ENCODE measurements around the gene IL17C.
A peak's percentile ranks its signal among the peaks of the same experiment; 100 is the strongest.

IL17C gene

DNA sequence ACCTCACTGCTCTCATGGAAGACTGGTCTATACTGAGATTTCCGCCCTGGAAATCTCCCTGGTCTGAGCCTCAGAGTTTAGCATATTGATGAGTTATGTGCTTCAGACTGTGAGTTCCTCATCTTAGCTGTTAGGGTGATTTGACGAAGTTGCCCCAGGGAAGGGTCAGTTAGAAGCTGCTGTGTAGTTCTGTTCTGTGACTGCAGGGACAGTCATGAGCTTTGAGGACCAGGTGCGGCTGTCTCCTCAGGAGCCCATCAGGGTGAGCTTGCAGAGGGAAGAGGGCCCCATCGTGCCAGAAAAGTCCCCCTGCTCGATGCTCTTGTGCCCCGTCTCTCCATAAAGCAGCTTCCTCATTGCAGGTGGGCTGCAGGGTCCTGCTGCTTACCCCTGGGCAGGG lies 28.3 kb upstream of the IL17C start:
- DNase-seq, result no peak

GRCh38 chr16:88610909-88611812 lies 27.2 kb upstream of the IL17C start:
- peak; percentile 79 for DNase-seq

DNA sequence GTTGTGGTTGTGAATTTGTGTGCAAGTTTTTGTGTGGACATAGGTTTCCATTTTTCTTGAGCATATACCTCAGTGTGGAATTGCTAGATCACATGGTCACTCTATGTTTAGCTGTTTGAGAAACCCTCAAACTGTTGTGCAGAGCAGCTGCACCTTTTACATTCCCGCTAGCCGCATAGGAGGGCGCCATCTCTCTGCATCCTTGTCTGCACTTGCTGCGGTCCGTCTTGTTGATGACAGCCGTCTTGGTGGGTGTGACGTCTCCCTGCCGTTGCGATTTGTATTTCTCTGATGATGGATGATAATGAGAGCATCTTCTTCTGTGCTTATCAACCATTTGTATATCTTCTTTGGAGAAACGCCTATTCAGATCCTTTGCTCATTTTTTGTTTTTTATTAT lies 25.1 kb upstream of the IL17C start:
- DNase-seq, result no peak

DNA sequence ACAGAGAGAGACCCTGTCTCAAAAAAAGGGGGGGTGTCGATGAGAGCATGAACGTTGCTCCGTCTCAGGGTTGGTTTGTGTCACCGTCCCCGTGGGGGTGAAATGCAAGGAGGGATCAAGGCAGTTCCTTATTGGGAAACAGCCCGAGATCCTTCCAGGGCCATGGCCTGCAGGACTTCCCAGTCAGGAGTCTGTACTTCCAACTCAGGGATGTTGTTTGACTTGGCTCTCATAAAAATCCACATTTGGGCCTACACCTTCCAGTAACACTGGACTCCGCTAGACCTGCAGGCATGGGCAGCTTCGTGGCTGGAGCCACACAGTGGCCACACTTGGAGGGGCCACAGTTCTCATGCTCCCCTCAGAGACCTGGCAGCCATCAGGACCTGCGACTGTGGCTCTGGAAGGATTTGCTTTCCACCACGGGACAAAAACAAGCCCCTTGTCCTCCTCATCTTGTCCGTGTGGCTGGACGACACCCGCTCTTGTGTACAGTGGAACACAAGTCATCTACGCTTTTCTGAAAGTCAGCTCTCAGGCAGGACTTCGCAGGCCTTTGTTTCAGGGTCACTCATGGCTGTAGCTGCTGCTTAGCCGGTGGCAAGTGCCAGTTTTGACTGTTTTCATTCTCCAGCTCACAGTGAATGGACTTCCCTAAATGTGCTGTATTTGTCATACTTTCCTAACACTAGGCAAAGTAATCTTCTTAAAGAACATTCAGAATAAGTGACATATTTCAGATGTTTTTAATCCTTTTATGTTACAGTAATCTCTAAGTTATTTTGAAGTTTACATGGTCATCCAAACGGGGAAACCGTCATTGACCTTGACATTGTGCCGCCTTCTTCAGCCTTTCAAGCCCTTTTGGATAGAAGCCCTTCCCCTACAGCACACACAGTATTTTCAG lies 24.2 kb upstream of the IL17C start:
- no peak for DNase-seq

- no peak for DNase-seq
Measured at GRCh38 chr16:88614818-88615580, 23.4 kb upstream of the IL17C start.

DNA sequence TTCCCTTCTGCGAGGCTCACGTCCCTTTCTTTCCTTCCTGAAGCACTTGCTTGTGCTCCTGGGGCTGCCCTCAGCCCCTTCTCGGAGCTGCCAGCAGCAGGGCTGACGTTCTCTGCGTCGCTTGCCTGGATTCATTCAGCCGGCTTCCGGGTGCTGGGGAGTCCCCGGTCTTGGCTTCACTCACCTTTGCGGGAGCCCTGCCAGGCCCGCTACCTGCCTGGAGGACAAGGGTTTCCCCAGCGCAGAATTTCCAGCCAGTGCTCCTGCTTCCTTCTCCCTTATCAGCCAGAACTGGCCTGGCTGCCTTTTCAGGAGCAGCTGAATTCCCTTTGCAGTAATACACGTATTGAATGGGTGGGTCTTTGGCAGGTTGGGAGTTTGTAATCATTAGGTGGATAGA lies 22.1 kb upstream of the IL17C start:
- no peak for DNase-seq

DNA sequence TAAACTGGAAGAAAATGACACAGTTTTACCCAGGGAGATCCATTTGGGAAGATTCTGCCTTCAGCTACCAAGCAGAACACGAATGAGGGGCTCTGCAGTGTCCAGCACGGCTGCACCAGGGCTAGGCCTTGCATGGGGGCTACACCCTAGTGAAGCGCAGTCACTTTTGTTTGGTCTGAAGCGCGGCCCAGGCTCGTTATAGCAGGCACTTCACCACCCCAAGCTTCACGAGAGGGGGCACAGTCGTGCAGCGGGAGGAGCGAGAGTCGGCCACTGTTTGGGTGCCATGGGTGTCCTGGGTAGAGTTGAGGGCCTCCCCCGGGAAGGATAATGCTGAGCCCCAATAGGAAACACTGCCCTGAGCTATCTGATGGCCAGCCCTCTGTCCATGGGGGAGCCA lies 21.6 kb upstream of the IL17C start:
- DNase-seq, result no peak

- no peak for DNase-seq
Measured at GRCh38 chr16:88617268-88618031, 20.9 kb upstream of the IL17C start.

DNA sequence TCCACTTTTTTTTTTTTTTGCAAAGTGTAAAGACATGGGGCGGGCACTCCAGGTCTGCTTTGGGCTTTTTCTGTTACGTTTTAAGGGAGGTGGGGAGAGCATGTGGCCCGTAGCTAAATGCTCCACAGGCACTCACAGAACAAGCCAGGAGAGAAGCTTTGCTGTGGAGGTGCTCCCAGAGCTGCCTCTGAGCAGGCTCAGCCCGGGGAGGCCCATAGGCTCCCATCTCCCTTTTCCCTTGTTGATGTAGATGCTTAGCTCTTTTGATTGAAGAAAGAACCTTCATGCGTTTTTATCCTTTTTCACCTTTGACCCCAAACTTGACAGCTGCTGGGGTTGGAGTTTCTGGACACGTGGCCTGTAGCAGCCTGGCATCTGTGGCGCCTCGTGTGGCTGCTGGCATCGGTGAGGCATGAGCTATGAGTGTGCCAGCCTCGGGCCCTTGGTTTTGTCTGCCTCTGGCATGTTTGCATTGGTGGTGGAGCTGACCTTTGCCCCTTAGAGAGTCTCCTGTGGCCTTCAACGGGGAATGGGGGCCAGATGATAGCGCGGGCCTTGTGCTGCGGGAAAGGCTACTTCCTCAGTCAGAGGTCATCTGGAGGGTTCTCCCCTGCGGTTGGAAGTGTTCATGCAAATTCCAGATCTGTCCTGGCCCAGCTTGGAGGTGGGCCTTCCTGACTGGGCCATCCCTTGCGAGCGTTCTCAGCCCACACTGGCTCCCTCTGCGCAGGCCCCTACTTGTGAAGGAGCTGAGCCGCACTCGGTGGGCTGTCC lies 20.0 kb upstream of the IL17C start:
- no peak for DNase-seq

- no peak for DNase-seq
Measured at GRCh38 chr16:88618956-88619667, 19.3 kb upstream of the IL17C start.

DNA sequence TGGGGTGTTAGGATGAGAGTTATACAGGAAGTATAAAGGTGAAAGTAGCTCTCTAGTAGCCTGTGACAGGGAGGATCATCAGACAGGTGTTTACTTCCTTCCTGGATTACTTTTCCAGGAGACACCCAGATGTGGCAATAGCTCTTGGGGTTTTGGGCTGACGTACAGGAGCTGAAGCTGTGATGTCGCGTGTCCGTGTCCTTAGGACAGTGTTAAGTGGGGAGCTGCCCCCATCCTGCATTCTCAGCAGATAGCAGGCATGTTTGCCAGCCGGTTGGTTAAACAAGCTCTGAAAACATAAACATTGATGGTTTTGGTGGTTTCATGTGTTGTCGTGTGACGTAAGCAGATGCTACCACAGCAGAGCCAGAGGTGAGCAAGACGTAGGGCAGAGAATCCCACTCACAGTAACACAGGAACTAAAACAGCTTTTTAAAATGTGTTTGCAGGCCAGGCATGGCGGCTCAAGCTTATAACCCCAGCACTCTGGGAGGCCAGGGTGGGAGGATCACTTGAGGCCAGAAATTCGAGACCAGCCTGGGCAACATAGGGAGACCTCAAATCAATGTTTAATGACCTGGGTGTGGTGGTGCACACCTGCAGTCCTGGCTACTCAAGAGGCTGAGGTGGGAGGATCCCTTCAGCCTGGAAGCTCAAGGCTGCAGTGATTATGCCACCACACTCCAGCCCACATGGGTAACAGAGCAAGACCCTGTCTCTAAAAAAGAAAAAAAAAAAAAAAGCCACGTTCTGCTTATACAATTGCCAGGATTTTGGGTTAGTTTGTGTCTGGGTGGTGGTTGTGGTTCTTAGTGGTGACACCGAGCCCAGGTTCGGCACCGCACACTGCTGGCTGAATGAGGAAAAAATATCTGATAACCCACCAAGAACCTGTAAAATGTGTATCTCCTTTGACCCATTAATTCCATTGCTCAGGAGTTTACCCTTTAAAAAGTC lies 18.2 kb upstream of the IL17C start:
- DNase-seq, result no peak

- no peak for DNase-seq
Measured at GRCh38 chr16:88622125-88622524, 16.2 kb upstream of the IL17C start.

GRCh38 chr16:88622866-88623265 lies 15.5 kb upstream of the IL17C start:
- DNase-seq, result no peak

GRCh38 chr16:88623858-88624257 lies 14.5 kb upstream of the IL17C start:
- DNase-seq, result no peak

- DNase-seq, result no peak
Measured at GRCh38 chr16:88624481-88624880, 13.9 kb upstream of the IL17C start.

- DNase-seq, result no peak
Measured at GRCh38 chr16:88624977-88625576, 13.3 kb upstream of the IL17C start.

- DNase-seq, result no peak
Measured at GRCh38 chr16:88626646-88627045, 11.7 kb upstream of the IL17C start.

GRCh38 chr16:88627531-88628411 lies 10.6 kb upstream of the IL17C start:
- no peak for DNase-seq
